ENCODE results near the gene IFITM10.

The IFITM10 gene

GRCh38 chr11:1740786-1741530, 9.4 kb downstream of the IFITM10 start:
- DNase-seq (ENCODE audit: low spot score): no peak

GRCh38 chr11:1739576-1739975, 10.8 kb downstream of the IFITM10 start:
- no peak for DNase-seq (ENCODE audit: low spot score)

- DNase-seq (ENCODE audit: low spot score): no peak
Measured at GRCh38 chr11:1738380-1738779, 12.0 kb downstream of the IFITM10 start.

- DNase-seq (ENCODE audit: low spot score): no peak
Measured at GRCh38 chr11:1737080-1737757, 13.2 kb downstream of the IFITM10 start.

GRCh38 chr11:1736447-1736992, 13.9 kb downstream of the IFITM10 start:
- DNase-seq (ENCODE audit: low spot score): no peak

- DNase-seq (ENCODE audit: low spot score): no peak
Measured at GRCh38 chr11:1735271-1735670, 15.1 kb downstream of the IFITM10 start.

- DNase-seq (ENCODE audit: low spot score): no peak
Measured at GRCh38 chr11:1734641-1735081, 15.7 kb downstream of the IFITM10 start.

GRCh38 chr11:1733716-1734640, 16.4 kb downstream of the IFITM10 start:
- DNase-seq (ENCODE audit: low spot score): no peak

- no peak for DNase-seq (ENCODE audit: low spot score)
Measured at GRCh38 chr11:1733009-1733715, 17.2 kb downstream of the IFITM10 start.

- no peak for DNase-seq (ENCODE audit: low spot score)
Measured at GRCh38 chr11:1732418-1733008, 17.9 kb downstream of the IFITM10 start.

- DNase-seq (ENCODE audit: low spot score): no peak
Measured at GRCh38 chr11:1731451-1732059, 18.8 kb downstream of the IFITM10 start.

GRCh38 chr11:1730059-1730629, 20.3 kb downstream of the IFITM10 start:
- DNase-seq (ENCODE audit: low spot score): no peak

GRCh38 chr11:1729692-1730011, 20.7 kb downstream of the IFITM10 start:
- DNase-seq (ENCODE audit: low spot score): no peak

GRCh38 chr11:1728931-1729691, 21.3 kb downstream of the IFITM10 start:
- no peak for DNase-seq (ENCODE audit: low spot score)

GRCh38 chr11:1728301-1728700, 22.1 kb downstream of the IFITM10 start:
- DNase-seq (ENCODE audit: low spot score): no peak

GRCh38 chr11:1727861-1728260, 22.5 kb downstream of the IFITM10 start:
- no peak for DNase-seq (ENCODE audit: low spot score)

GRCh38 chr11:1727096-1727690, 23.2 kb downstream of the IFITM10 start:
- no peak for DNase-seq (ENCODE audit: low spot score)

- no peak for DNase-seq (ENCODE audit: low spot score)
Measured at GRCh38 chr11:1719781-1720180, 30.6 kb downstream of the IFITM10 start.

GRCh38 chr11:1718326-1718725, 32.1 kb downstream of the IFITM10 start:
- no peak for DNase-seq (ENCODE audit: low spot score)

All from iPS-NIHi11 (cell line).